Measurements from ENCODE around the gene CDH13. TPM values are rescaled to one million over a fixed set of nuclear protein-coding genes. Genes with fewer than 3 reads are reported as not detected.

The CDH13 gene
- total RNA-seq, 1 donor from 2014 or later = 45.1 TPM

DNA sequence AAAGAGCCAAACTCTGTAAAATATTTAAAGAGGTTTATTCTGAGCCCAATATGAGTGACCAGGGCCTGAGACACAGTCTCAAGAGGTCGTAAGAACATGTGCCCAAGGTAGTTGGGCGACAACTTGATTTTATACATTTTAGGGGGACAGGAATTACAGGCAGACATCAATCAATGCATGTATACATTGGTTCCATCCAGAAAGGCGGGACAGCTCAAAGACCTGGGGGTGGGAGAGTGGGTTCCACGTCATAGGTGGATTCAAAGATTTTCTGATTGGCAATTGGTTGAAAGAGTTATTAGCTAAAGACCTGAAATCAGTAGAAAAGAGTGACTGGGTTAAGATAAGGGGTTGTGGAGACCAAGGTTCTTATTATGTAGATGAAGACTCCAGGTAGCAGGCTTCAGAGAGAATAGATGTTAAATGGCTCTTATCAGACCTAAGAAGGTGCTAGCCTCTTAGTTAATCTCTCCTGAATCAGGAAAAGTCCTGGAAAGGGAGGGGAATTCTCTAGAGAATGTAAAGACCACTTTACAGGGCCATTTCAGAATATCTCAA lies 1213.4 kb downstream of the CDH13 start:
- H3K4me3 Mint-ChIP-seq (ENCODE audit: unreplicated experiment) = no peak overlapping the region
- no peak overlapping the region for H3K27ac Mint-ChIP-seq (ENCODE audit: unreplicated experiment)
- no peak for DNase-seq (ENCODE audit: low spot score)
- TF ChIP-seq, protein P1, sequence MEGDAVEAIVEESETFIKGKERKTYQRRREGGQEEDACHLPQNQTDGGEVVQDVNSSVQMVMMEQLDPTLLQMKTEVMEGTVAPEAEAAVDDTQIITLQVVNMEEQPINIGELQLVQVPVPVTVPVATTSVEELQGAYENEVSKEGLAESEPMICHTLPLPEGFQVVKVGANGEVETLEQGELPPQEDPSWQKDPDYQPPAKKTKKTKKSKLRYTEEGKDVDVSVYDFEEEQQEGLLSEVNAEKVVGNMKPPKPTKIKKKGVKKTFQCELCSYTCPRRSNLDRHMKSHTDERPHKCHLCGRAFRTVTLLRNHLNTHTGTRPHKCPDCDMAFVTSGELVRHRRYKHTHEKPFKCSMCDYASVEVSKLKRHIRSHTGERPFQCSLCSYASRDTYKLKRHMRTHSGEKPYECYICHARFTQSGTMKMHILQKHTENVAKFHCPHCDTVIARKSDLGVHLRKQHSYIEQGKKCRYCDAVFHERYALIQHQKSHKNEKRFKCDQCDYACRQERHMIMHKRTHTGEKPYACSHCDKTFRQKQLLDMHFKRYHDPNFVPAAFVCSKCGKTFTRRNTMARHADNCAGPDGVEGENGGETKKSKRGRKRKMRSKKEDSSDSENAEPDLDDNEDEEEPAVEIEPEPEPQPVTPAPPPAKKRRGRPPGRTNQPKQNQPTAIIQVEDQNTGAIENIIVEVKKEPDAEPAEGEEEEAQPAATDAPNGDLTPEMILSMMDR (IDR thresholded peaks at IDR 0.05) = no peak
- H3K9me3 Mint-ChIP-seq (ENCODE audit: low read depth) = no peaks in the 10 kb centered on the region
- peaks cover 3% of the 10 kb centered on the region for H3K27me3 Mint-ChIP-seq (ENCODE audit: low read depth)
- peaks cover 13% of the 10 kb centered on the region for H3K4me1 Mint-ChIP-seq (ENCODE audit: low read depth)
- H3K36me3 Mint-ChIP-seq (ENCODE audit: low read depth) = no peaks in the 10 kb centered on the region

- DNase-seq (ENCODE audit: low spot score) = no peak
- no peak overlapping the region for H3K4me3 Mint-ChIP-seq (ENCODE audit: unreplicated experiment)
- H3K9me3 Mint-ChIP-seq (ENCODE audit: low read depth) = no peaks in the 10 kb centered on the region
- no peak overlapping the region for H3K27ac Mint-ChIP-seq (ENCODE audit: unreplicated experiment)
- no peaks in the 10 kb centered on the region for H3K4me1 Mint-ChIP-seq (ENCODE audit: low read depth)
- H3K36me3 Mint-ChIP-seq (ENCODE audit: low read depth) = no peaks in the 10 kb centered on the region
- peaks cover 3% of the 10 kb centered on the region for H3K27me3 Mint-ChIP-seq (ENCODE audit: low read depth)
- TF ChIP-seq, protein P1 (IDR thresholded peaks at IDR 0.05) = no peak
Observed at GRCh38 chr16:83842291-83842690, 1215.5 kb downstream of the CDH13 start.

GRCh38 chr16:83842756-83843507 lies 1216.2 kb downstream of the CDH13 start:
- Mint-ChIP-seq H3K4me1 (ENCODE audit: low read depth) (no peaks in the 10 kb centered on the region), H3K4me3 (ENCODE audit: unreplicated experiment) (no peak overlapping the region), H3K27ac (ENCODE audit: unreplicated experiment) (no peak overlapping the region), H3K36me3 (ENCODE audit: low read depth) (no peaks in the 10 kb centered on the region), H3K27me3 (ENCODE audit: low read depth) (peaks cover 3% of the 10 kb centered on the region), H3K9me3 (ENCODE audit: low read depth) (no peaks in the 10 kb centered on the region)
- TF ChIP-seq, protein P1 (IDR thresholded peaks at IDR 0.05) = no peak
- no peak for DNase-seq (ENCODE audit: low spot score)

- Mint-ChIP-seq H3K27ac (ENCODE audit: unreplicated experiment) (no peak overlapping the region), H3K36me3 (ENCODE audit: low read depth) (no peaks in the 10 kb centered on the region), H3K9me3 (ENCODE audit: low read depth) (no peaks in the 10 kb centered on the region), H3K4me3 (ENCODE audit: unreplicated experiment) (no peak overlapping the region), H3K27me3 (ENCODE audit: low read depth) (peaks cover 3% of the 10 kb centered on the region), H3K4me1 (ENCODE audit: low read depth) (no peaks in the 10 kb centered on the region)
- TF ChIP-seq, protein P1 (IDR thresholded peaks at IDR 0.05) = no peak
- DNase-seq (ENCODE audit: low spot score) = no peak
Observed at GRCh38 chr16:83843657-83844056, 1216.9 kb downstream of the CDH13 start.

DNA sequence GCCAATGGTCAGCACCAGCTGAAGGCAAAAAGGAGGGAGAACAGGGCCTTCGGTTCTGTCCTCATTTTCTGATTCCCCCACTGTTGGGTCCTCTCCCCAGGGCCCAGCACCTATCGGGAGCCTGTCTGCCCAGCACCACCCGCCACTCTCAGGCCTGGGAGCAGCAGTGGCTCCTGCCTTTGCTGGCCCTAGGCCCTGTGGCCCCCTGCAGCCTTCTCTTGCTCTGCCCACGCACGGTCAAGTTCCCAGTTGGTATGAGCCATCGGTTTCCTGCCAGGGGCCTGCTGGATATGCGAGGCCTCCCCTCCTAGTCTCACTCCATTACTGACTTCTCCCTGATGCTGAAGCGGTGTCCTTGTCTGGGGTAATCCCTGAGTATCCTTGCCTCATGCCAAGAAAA lies 1218.5 kb downstream of the CDH13 start:
- no peaks in the 10 kb centered on the region for H3K4me1 Mint-ChIP-seq (ENCODE audit: low read depth)
- no peaks in the 10 kb centered on the region for H3K36me3 Mint-ChIP-seq (ENCODE audit: low read depth)
- peaks cover 3% of the 10 kb centered on the region for H3K27me3 Mint-ChIP-seq (ENCODE audit: low read depth)
- TF ChIP-seq, protein P1 (IDR thresholded peaks at IDR 0.05) = no peak
- DNase-seq (ENCODE audit: low spot score) = no peak
- H3K4me3 Mint-ChIP-seq (ENCODE audit: unreplicated experiment) = no peak overlapping the region
- no peak overlapping the region for H3K27ac Mint-ChIP-seq (ENCODE audit: unreplicated experiment)
- H3K9me3 Mint-ChIP-seq (ENCODE audit: low read depth) = no peaks in the 10 kb centered on the region
